ENCODE data around the gene RORB.

RORB gene

DNA sequence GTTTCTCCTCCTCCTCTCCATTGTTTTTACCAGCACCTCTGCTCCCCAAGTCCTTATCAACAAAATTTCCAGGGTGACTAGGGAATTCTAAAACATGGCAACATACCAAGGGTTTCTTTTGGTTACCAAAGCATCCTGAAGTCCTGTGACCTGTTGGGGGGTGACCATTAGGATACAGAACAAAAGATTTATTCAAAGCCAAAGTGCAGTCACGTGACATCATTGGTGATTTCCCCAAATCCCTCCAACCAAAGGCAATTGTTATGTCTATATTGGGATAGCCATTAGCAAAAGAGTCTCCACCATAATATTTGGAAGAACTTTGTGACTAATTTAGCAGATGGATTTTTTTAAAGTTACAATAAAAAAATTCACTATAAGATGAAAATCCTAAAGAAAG lies 222.2 kb downstream of the RORB start:
- DNase-seq (ENCODE audit: low read depth): no peak

DNA sequence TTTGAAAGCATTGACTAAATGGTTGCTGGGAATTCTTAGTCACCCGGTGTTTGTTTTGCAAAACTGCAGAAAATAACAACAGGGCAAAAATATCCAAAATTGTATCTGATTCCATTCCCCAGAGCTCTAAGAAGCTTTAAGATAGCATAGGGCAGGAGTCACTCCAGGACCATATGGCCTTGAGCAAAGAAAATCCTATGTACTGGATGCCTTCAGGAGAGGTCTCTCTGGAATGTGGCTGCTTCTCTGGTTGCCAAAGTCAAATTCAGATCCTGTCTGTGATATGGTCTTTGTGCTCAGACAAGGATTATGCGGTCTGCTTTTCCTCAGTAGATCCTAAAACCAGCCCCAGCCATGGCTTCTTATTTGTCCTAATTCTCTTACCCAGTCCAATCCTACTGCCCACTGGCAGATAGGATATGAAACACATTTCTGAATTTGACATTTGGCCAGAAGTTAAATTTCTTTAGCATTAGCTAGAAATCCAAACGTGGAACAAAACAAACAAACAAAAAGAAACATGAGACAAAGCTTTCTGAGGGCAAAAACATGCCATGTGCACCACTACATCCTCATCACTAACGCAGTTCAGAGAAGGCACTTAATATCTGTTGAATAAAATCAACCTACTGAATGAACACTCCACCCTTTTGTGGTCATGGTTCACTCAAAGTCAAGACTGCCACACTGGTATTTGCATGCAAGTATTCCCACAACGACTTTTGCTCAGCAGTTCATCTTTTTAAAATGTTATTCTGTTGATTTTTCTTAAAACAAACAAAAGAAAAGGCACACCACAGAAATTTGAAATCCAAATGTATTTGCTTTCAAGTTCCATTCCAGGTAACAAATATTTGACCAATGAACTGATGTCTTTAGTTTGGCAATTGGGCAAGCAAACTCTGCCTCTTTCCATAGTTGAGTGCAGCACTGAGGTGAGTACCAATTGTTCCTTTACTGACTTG lies 224.8 kb downstream of the RORB start:
- no peak for DNase-seq (ENCODE audit: low read depth)

- DNase-seq (ENCODE audit: low read depth): no peak
These were observed 227.2 kb downstream of the RORB start for GRCh38 chr9:74724317-74724716.

- no peak for DNase-seq (ENCODE audit: low read depth)
These were observed 229.4 kb downstream of the RORB start for GRCh38 chr9:74726581-74726980.

DNA sequence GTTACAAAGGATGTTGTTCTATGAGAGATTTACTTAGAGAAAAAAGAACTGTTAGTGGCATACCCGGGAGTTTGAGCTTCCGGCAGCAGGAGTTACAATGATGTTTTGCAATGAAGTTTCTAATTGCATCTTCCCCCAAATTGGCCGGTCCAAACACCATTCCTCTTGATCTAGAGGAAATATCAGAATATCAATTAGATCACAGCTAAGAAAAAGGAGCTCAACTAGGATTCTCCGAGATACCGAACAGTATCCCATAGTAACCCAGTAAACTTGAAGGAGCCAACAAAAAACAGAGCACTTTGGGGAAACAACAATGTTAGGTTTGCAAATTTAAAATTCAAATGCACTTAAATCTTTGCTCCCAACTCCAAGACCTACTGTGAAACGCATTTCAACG lies 231.0 kb downstream of the RORB start:
- no peak for DNase-seq (ENCODE audit: low read depth)

GRCh38 chr9:74729136-74729695 lies 232.1 kb downstream of the RORB start:
- DNase-seq (ENCODE audit: low read depth): no peak

- DNase-seq (ENCODE audit: low read depth): no peak
These were observed 238.6 kb downstream of the RORB start for GRCh38 chr9:74735761-74736160.

DNA sequence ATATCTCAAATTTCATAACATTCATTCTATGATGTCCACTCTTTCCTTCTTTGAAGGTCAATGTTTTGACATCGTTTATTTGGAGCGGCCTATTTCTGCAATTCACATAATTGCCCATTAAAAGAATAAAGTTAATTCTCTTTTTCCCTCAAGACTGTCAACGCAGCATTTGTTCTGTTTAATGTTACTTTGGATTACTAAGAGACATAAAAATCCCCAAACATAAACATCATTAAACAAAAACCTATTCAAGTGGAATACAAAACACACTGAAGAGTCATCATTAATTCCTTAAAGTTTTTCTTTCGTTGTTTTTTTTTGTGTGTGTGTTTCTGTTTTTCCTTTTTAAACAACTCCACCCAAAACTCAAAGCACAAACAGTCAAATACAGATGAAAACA lies 239.5 kb downstream of the RORB start:
- no peak for DNase-seq (ENCODE audit: low read depth)

DNA sequence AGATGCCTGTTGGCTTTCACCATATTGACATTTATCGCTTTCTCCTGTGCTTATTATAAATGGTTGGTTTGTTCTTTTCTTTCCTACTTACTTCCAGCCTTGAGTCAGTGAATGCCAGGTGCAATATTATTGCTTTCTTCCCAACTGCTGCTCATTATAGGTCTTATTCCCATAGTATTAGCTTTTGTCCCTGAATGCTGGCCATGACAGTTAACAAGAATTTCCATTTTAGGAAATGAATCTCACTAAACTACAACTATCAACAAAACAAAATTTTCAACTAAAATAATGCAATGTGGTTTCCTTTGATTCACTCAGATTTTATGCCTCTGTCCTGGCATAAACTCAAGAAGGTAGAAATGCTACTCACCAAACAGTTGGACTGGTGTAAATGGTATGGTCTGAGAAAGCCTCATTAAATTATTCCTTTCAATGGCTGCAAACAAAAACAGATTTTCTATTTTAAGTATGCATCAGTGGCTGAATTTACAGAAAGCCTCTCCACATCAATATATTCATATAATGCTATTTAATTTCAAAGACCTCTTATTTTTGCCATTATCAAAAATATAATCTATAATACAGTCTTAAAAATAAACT lies 245.2 kb downstream of the RORB start:
- DNase-seq (ENCODE audit: low read depth): no peak
